ENCODE measurements around the gene DMBT1. TPM values are rescaled to one million over a fixed set of nuclear protein-coding genes. Genes with fewer than 3 reads are reported as not detected.

The DMBT1 gene
- total and polyA plus RNA-seq, 2 donors (not counting 1 experiment from before 2014, with no cell fraction given) = not detected

DNA sequence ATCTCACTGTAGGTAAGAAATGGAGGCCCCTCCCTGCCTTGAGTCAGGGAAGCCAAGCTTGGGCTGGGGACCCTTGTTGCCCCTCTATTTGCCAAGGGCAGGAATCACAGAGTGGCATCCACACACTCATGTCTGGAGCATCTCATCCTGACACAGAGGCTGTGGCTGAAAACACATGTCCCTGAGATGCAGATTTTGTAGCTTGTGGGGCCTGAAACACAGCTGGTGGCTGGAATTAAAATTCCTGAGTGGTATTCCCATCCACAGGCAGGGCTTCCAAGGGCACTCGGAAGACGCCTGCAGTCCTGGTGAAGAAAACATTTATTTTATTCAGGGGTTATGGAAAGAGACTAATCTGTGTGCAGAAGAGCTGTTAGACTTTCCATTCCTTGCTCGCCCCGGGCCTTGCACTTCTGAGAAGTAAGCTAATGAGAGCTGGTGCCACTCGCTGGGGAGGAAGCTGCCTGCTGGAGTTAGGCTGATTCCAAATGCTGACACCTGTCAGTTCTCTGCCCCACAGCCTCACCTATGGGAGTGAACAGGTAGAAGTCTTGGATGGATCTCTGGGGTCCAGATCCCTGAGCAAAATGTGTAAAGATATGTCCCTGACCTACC lies 103.1 kb downstream of the DMBT1 start:
- no peak overlapping the region for H3K4me3 Mint-ChIP-seq
- H3K4me1 Mint-ChIP-seq = no peaks in the 10 kb centered on the region
- H3K27me3 ChIP-seq (replicated peaks in 1 of 4; ENCODE audit: control extremely low read depth in 1 of 4, control insufficient read depth in 3 of 4, insufficient read depth in 4 of 4, low read length in 3 of 4) = no peaks in the 10 kb centered on the region
- H3K4me1 ChIP-seq (ENCODE audit: control insufficient read depth in 2 of 2, insufficient read depth in 2 of 2, low read length in 2 of 2) = no peaks in the 10 kb centered on the region
- TF ChIP-seq, protein P1, sequence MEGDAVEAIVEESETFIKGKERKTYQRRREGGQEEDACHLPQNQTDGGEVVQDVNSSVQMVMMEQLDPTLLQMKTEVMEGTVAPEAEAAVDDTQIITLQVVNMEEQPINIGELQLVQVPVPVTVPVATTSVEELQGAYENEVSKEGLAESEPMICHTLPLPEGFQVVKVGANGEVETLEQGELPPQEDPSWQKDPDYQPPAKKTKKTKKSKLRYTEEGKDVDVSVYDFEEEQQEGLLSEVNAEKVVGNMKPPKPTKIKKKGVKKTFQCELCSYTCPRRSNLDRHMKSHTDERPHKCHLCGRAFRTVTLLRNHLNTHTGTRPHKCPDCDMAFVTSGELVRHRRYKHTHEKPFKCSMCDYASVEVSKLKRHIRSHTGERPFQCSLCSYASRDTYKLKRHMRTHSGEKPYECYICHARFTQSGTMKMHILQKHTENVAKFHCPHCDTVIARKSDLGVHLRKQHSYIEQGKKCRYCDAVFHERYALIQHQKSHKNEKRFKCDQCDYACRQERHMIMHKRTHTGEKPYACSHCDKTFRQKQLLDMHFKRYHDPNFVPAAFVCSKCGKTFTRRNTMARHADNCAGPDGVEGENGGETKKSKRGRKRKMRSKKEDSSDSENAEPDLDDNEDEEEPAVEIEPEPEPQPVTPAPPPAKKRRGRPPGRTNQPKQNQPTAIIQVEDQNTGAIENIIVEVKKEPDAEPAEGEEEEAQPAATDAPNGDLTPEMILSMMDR (IDR thresholded peaks at IDR 0.05) = no peak
- no peak for TF ChIP-seq EZH2 (IDR thresholded peaks at IDR 0.05; ENCODE audit: borderline replicate concordance, insufficient read depth, low read depth, low read length, poor library complexity, severe bottlenecking)
- intact Hi-C loops (cut with micrococcal nuclease) = no loop called here
- 93% methylated on average over 5 of the region's 5 CpGs for WGBS (ENCODE audit: insufficient coverage)
- ATAC-seq (ENCODE audit: low read depth) (no peak), DNase-seq (no peak)
- H3K27ac ChIP-seq (ENCODE audit: low read length in 2 of 2) = no peak overlapping the region
- no peaks in the 10 kb centered on the region for H3K79me2 ChIP-seq (ENCODE audit: control insufficient read depth, insufficient read depth, low read length)
- H4K20me1 ChIP-seq (ENCODE audit: control insufficient read depth, insufficient read depth, low read length, poor library complexity, severe bottlenecking) = no peaks in the 10 kb centered on the region
- ChIA-PET CTCF (interaction anchor here (1.5 kb wide), 1 partner anchor 10 kb away, joined by 3 read pairs; no protein-coding TSS in a partner anchor), POLR2A (no interaction called here)
- no peak overlapping the region for H3K9ac ChIP-seq (ENCODE audit: low read length)
- H3K4me3 ChIP-seq (ENCODE audit: control extremely low read depth in 1 of 5, extremely low read depth in 1 of 5, insufficient read depth in 1 of 5, low read depth in 2 of 5, low read length in 4 of 5) = no peak overlapping the region
- H3K4me2 ChIP-seq (replicated peaks; ENCODE audit: low read depth, low read length, poor library complexity, severe bottlenecking) = no peak overlapping the region
- H3K27me3 Mint-ChIP-seq = peaks cover 22% of the 10 kb centered on the region
- H3K9me3 Mint-ChIP-seq (ENCODE audit: insufficient read depth) = no peaks in the 10 kb centered on the region
- no peak overlapping the region for H2AFZ ChIP-seq (ENCODE audit: insufficient read depth, low read depth, low read length, poor library complexity, severe bottlenecking)
- no peaks in the 10 kb centered on the region for H3K36me3 ChIP-seq (replicated peaks in 1 of 2; ENCODE audit: control extremely low read depth in 1 of 2, control insufficient read depth in 1 of 2, extremely low read depth in 1 of 2, insufficient read depth in 2 of 2, low read length in 1 of 2)
- peaks cover 0 to 2% (median 0%) of the 10 kb centered on the region in 3 donors for H3K9me3 ChIP-seq (ENCODE audit: control extremely low read depth in 1 of 3, control insufficient read depth in 2 of 3, insufficient read depth in 1 of 3, low read length in 2 of 3)
- H3K27ac Mint-ChIP-seq = no peak overlapping the region

- H3K27me3 Mint-ChIP-seq = peaks cover 22% of the 10 kb centered on the region
- no peaks in the 10 kb centered on the region for H3K9me3 Mint-ChIP-seq (ENCODE audit: insufficient read depth)
- POLR2A ChIA-PET = no interaction called here
- Histone ChIP-seq H3K4me3 (ENCODE audit: control extremely low read depth in 1 of 5, extremely low read depth in 1 of 5, insufficient read depth in 1 of 5, low read depth in 2 of 5, low read length in 4 of 5) (no peak overlapping the region), H4K20me1 (ENCODE audit: control insufficient read depth, insufficient read depth, low read length, poor library complexity, severe bottlenecking) (no peaks in the 10 kb centered on the region), H3K9me3 (ENCODE audit: control extremely low read depth in 1 of 3, control insufficient read depth in 2 of 3, insufficient read depth in 1 of 3, low read length in 2 of 3) (no peaks in the 10 kb centered on the region), H3K36me3 (replicated peaks in 1 of 2; ENCODE audit: control extremely low read depth in 1 of 2, control insufficient read depth in 1 of 2, extremely low read depth in 1 of 2, insufficient read depth in 2 of 2, low read length in 1 of 2) (no peaks in the 10 kb centered on the region), H3K9ac (ENCODE audit: low read length) (no peak overlapping the region), H3K27ac (ENCODE audit: low read length in 2 of 2) (no peak overlapping the region), H2AFZ (ENCODE audit: insufficient read depth, low read depth, low read length, poor library complexity, severe bottlenecking) (no peak overlapping the region), H3K4me1 (ENCODE audit: control insufficient read depth in 2 of 2, insufficient read depth in 2 of 2, low read length in 2 of 2) (no peaks in the 10 kb centered on the region), H3K27me3 (replicated peaks in 1 of 4; ENCODE audit: control extremely low read depth in 1 of 4, control insufficient read depth in 3 of 4, insufficient read depth in 4 of 4, low read length in 3 of 4) (no peaks in the 10 kb centered on the region), H3K4me2 (replicated peaks; ENCODE audit: low read depth, low read length, poor library complexity, severe bottlenecking) (no peak overlapping the region), H3K79me2 (ENCODE audit: control insufficient read depth, insufficient read depth, low read length) (no peaks in the 10 kb centered on the region)
- CTCF ChIA-PET = interaction anchor here (1.5 kb wide), 1 partner anchor 10 kb away, joined by 3 read pairs; no protein-coding TSS in a partner anchor
- H3K27ac Mint-ChIP-seq = no peak overlapping the region
- ATAC-seq (ENCODE audit: low read depth) (no peak), DNase-seq (no peak)
- 78% methylated on average over 7 of the region's 8 CpGs for WGBS (ENCODE audit: insufficient coverage)
- TF ChIP-seq, protein P1 (IDR thresholded peaks at IDR 0.05) = no peak
- H3K4me1 Mint-ChIP-seq = no peaks in the 10 kb centered on the region
- H3K4me3 Mint-ChIP-seq = no peak overlapping the region
- intact Hi-C loops (cut with micrococcal nuclease) = no loop called here
Observed at GRCh38 chr10:122664501-122664900, 103.9 kb downstream of the DMBT1 start.

All from B cell (primary cell).